Mesendoderm (in vitro differentiated cells): ENCODE measurements around the gene PLEKHG4B.
"Not testable (repeated sequence)": the region's sequence is repeated elsewhere in the genome, so short reads cannot be mapped to it uniquely, and the experiment has no call there.

Source experiments
- DNase-seq: peaks from one replicate; pipeline ENCODE4 v3.0.0; 2013
- H2AK5ac ChIP-seq: 2 replicates; pipeline ENCODE4 v1.6.1; 2013; ENCODE audit warnings: low read length, inconsistent platforms
- H2BK120ac ChIP-seq: 2 replicates; pipeline ENCODE4 v1.6.1; 2013; ENCODE audit warnings: low read depth, mild to moderate bottlenecking, low read length, moderate library complexity, mixed read lengths
- H2BK15ac ChIP-seq: replicated peaks from 2 replicates; pipeline ENCODE4 v1.6.1; 2013; ENCODE audit warnings: low read depth, mild to moderate bottlenecking, moderate library complexity
- H2BK5ac ChIP-seq: 2 replicates; pipeline ENCODE4 v1.6.1; 2013; ENCODE audit warnings: low read length, inconsistent platforms
- H3K18ac ChIP-seq: 2 replicates; pipeline ENCODE4 v1.6.1; 2013; ENCODE audit warnings: mild to moderate bottlenecking, low read length, mixed read lengths
- H3K23ac ChIP-seq: one replicate; pipeline ENCODE4 v1.6.1; 2013; ENCODE audit warnings: low read length
- H3K27ac ChIP-seq: 2 replicates; pipeline ENCODE4 v1.5.1; 2013; ENCODE audit warnings: low read depth, mild to moderate bottlenecking, inconsistent platforms, low read length, moderate library complexity
- H3K27me3 ChIP-seq: 2 replicates; pipeline ENCODE4 v1.6.1; 2013; ENCODE audit warnings: low read length, control low read depth, mild to moderate bottlenecking, inconsistent platforms; ENCODE audit not compliant: insufficient read depth, poor library complexity
- H3K36me3 ChIP-seq: 2 replicates; pipeline ENCODE4 v1.6.1; 2013; ENCODE audit warnings: low read length, inconsistent platforms; ENCODE audit not compliant: control insufficient read depth, insufficient read depth
- H3K4ac ChIP-seq: one replicate; pipeline ENCODE4 v1.6.1; 2013; ENCODE audit warnings: low read depth, mild to moderate bottlenecking, low read length, moderate library complexity
- H3K4me1 ChIP-seq: 2 replicates; pipeline ENCODE4 v1.6.1; 2013; ENCODE audit warnings: low read depth, low read length, inconsistent platforms; ENCODE audit not compliant: control insufficient read depth
- H3K4me2 ChIP-seq: 2 replicates; pipeline ENCODE4 v1.6.1; 2013; ENCODE audit warnings: low read length
- H3K4me3 ChIP-seq: 2 replicates; pipeline ENCODE4 v1.5.1; 2013; ENCODE audit warnings: mild to moderate bottlenecking, low read length
- H3K56ac ChIP-seq: one replicate; pipeline ENCODE4 v1.6.1; 2013; ENCODE audit warnings: low read length
- H3K79me1 ChIP-seq: 2 replicates; pipeline ENCODE4 v1.6.1; 2013; ENCODE audit warnings: low read length, inconsistent platforms
- H3K79me2 ChIP-seq: 2 replicates; pipeline ENCODE4 v1.6.1; 2013; ENCODE audit warnings: mild to moderate bottlenecking, low read length; ENCODE audit not compliant: control insufficient read depth, insufficient read depth
- H3K9ac ChIP-seq: 2 replicates; pipeline ENCODE4 v1.6.1; 2013; ENCODE audit warnings: low read length, inconsistent platforms
- H4K5ac ChIP-seq: one replicate; pipeline ENCODE4 v1.6.1; 2013; ENCODE audit warnings: low read length
- H4K8ac ChIP-seq: one replicate; pipeline ENCODE4 v1.6.1; 2013; ENCODE audit warnings: low read depth, mild to moderate bottlenecking, control low read depth, low read length, moderate library complexity
- WGBS: extraction: QIAGEN DNeasy Blood & Tissue Kit; methylation state at CpG from one replicate; pipeline ENCODE4 v1.1.7; 2013; ENCODE audit warnings: low lambda C conversion rate, missing lambda C conversion rate; ENCODE audit not compliant: insufficient coverage; ENCODE audit errors: extremely low coverage; 5-methylcytosine and 5-hydroxymethylcytosine counted together

PLEKHG4B gene

GRCh38 chr5:228886-229285, 136.9 kb downstream of the PLEKHG4B start:
- no peaks in the 10 kb centered on the region for H3K27me3 ChIP-seq
- H2BK120ac ChIP-seq = no peak overlapping the region
- no peak overlapping the region for H3K4me3 ChIP-seq
- no peaks in the 10 kb centered on the region for H3K4me1 ChIP-seq
- no peaks in the 10 kb centered on the region for H3K79me2 ChIP-seq
- no peak overlapping the region for H4K8ac ChIP-seq
- no peak overlapping the region for H2BK5ac ChIP-seq
- WGBS = no CpG with 5 or more reads among the region's 3 CpGs
- no peak overlapping the region for H3K18ac ChIP-seq
- no peak overlapping the region for H2BK15ac ChIP-seq
- no peak overlapping the region for H2AK5ac ChIP-seq
- H3K79me1 ChIP-seq = no peaks in the 10 kb centered on the region
- no peak overlapping the region for H3K23ac ChIP-seq
- DNase-seq = no peak
- no peak overlapping the region for H3K56ac ChIP-seq
- H3K4me2 ChIP-seq = no peak overlapping the region
- H3K9ac ChIP-seq = no peak overlapping the region
- H3K27ac ChIP-seq = no peak overlapping the region
- peaks cover 2% of the 10 kb centered on the region for H3K36me3 ChIP-seq
- no peak overlapping the region for H3K4ac ChIP-seq
- no peak overlapping the region for H4K5ac ChIP-seq

- Histone ChIP-seq H3K56ac (no peak overlapping the region), H3K4me3 (no peak overlapping the region), H2BK15ac (no peak overlapping the region), H3K27ac (no peak overlapping the region), H3K79me2 (no peaks in the 10 kb centered on the region), H2AK5ac (no peak overlapping the region), H3K27me3 (no peaks in the 10 kb centered on the region), H3K4me1 (no peaks in the 10 kb centered on the region), H3K18ac (no peak overlapping the region), H4K5ac (no peak overlapping the region), H3K4me2 (no peak overlapping the region), H3K23ac (no peak overlapping the region), H3K9ac (no peak overlapping the region), H2BK120ac (no peak overlapping the region), H3K36me3 (no peaks in the 10 kb centered on the region), H3K4ac (no peak overlapping the region), H3K79me1 (no peaks in the 10 kb centered on the region), H4K8ac (no peak overlapping the region), H2BK5ac (no peak overlapping the region)
- WGBS = no CpG with 5 or more reads among the region's 14 CpGs
- no peak for DNase-seq
Observed at GRCh38 chr5:230711-231110, 138.7 kb downstream of the PLEKHG4B start.

GRCh38 chr5:231661-232060, 139.7 kb downstream of the PLEKHG4B start:
- no peak overlapping the region for H3K56ac ChIP-seq
- no peak overlapping the region for H3K4ac ChIP-seq
- no peak overlapping the region for H2BK5ac ChIP-seq
- no peak overlapping the region for H3K4me2 ChIP-seq
- no peaks in the 10 kb centered on the region for H3K27me3 ChIP-seq
- H3K9ac ChIP-seq = no peak overlapping the region
- H4K8ac ChIP-seq = no peak overlapping the region
- no peak for DNase-seq
- no peak overlapping the region for H4K5ac ChIP-seq
- H3K4me1 ChIP-seq = no peaks in the 10 kb centered on the region
- H2BK120ac ChIP-seq = no peak overlapping the region
- no peak overlapping the region for H3K23ac ChIP-seq
- H3K4me3 ChIP-seq = no peak overlapping the region
- no peaks in the 10 kb centered on the region for H3K79me1 ChIP-seq
- no peak overlapping the region for H3K18ac ChIP-seq
- H3K36me3 ChIP-seq = no peaks in the 10 kb centered on the region
- no peaks in the 10 kb centered on the region for H3K79me2 ChIP-seq
- no CpG with 5 or more reads among the region's 13 CpGs for WGBS
- no peak overlapping the region for H2AK5ac ChIP-seq
- no peak overlapping the region for H3K27ac ChIP-seq
- H2BK15ac ChIP-seq = no peak overlapping the region

GRCh38 chr5:233426-233825, 141.5 kb downstream of the PLEKHG4B start:
- not testable (repeated sequence) for H2BK5ac ChIP-seq, H2BK120ac ChIP-seq, H3K4me1 ChIP-seq, DNase-seq, H3K27ac ChIP-seq, H2BK15ac ChIP-seq, H3K79me2 ChIP-seq, H4K8ac ChIP-seq, H3K4me2 ChIP-seq, H3K36me3 ChIP-seq, H3K56ac ChIP-seq, H3K4me3 ChIP-seq, H3K23ac ChIP-seq, H2AK5ac ChIP-seq, H3K27me3 ChIP-seq, H3K4ac ChIP-seq, H3K79me1 ChIP-seq, H3K9ac ChIP-seq, H4K5ac ChIP-seq, H3K18ac ChIP-seq
- WGBS = no CpG with 5 or more reads among the region's 20 CpGs

GRCh38 chr5:234450-234849, 142.5 kb downstream of the PLEKHG4B start:
- Histone ChIP-seq H3K56ac (no peak overlapping the region), H3K4me2 (no peak overlapping the region), H2BK15ac (no peak overlapping the region), H4K8ac (no peak overlapping the region), H4K5ac (no peak overlapping the region), H2BK5ac (no peak overlapping the region), H3K4me3 (no peak overlapping the region), H3K4me1 (no peaks in the 10 kb centered on the region), H3K79me2 (no peaks in the 10 kb centered on the region), H3K36me3 (no peaks in the 10 kb centered on the region), H2AK5ac (no peak overlapping the region), H3K23ac (no peak overlapping the region), H3K18ac (no peak overlapping the region), H2BK120ac (no peak overlapping the region), H3K9ac (no peak overlapping the region), H3K4ac (no peak overlapping the region), H3K27ac (no peak overlapping the region), H3K27me3 (no peaks in the 10 kb centered on the region), H3K79me1 (no peaks in the 10 kb centered on the region)
- DNase-seq = no peak
- WGBS = no CpG with 5 or more reads among the region's 8 CpGs

GRCh38 chr5:235527-235926, 143.6 kb downstream of the PLEKHG4B start:
- not testable (repeated sequence) for H2AK5ac ChIP-seq, H3K79me2 ChIP-seq, DNase-seq, H3K27me3 ChIP-seq, H3K4ac ChIP-seq, H4K5ac ChIP-seq, H3K79me1 ChIP-seq, H3K4me2 ChIP-seq, H3K23ac ChIP-seq, H3K36me3 ChIP-seq, H3K18ac ChIP-seq, H3K4me3 ChIP-seq, H3K27ac ChIP-seq, H4K8ac ChIP-seq, H3K9ac ChIP-seq, H2BK5ac ChIP-seq, H2BK120ac ChIP-seq, H3K4me1 ChIP-seq, H2BK15ac ChIP-seq, H3K56ac ChIP-seq
- WGBS = no CpG with 5 or more reads among the region's 9 CpGs
